Trophoblast cell (in vitro differentiated cells and primary cell): ENCODE data around the gene FAM20A.
"Not testable (repeated sequence)": the region's sequence is repeated elsewhere in the genome, so short reads cannot be mapped to it uniquely, and the experiment has no call there.

ENCODE experiments used
- DNase-seq, 2 donors: peaks; one replicate each; pipeline ENCODE4 v3.0.0-alpha.2; 2016
- H2AFZ ChIP-seq: 2 replicates; pipeline ENCODE4 v1.6.1; 2013; ENCODE audit warnings: low read length, moderate library complexity, mild to moderate bottlenecking; ENCODE audit not compliant: insufficient read depth, poor library complexity
- H2AK5ac ChIP-seq: 2 replicates; pipeline ENCODE4 v1.6.1; 2013; ENCODE audit warnings: mild to moderate bottlenecking, low read length
- H2BK120ac ChIP-seq: 2 replicates; pipeline ENCODE4 v1.6.1; 2013; ENCODE audit warnings: low read length, mild to moderate bottlenecking, moderate library complexity; ENCODE audit not compliant: insufficient read depth, poor library complexity
- H2BK12ac ChIP-seq: 2 replicates; pipeline ENCODE4 v1.6.1; 2013; ENCODE audit warnings: mild to moderate bottlenecking, low read length, moderate library complexity
- H2BK5ac ChIP-seq: 2 replicates; pipeline ENCODE4 v1.6.1; 2013; ENCODE audit warnings: low read length, low read depth, moderate library complexity, mild to moderate bottlenecking; ENCODE audit not compliant: poor library complexity
- H3K14ac ChIP-seq: 2 replicates; pipeline ENCODE4 v1.6.1; 2013; ENCODE audit warnings: mild to moderate bottlenecking, low read length
- H3K18ac ChIP-seq: 2 replicates; pipeline ENCODE4 v1.6.1; 2013; ENCODE audit warnings: mild to moderate bottlenecking, low read length
- H3K23ac ChIP-seq: 2 replicates; pipeline ENCODE4 v1.6.1; 2013; ENCODE audit warnings: low read length
- H3K27ac ChIP-seq: 2 replicates; pipeline ENCODE4 v1.5.1; 2013; ENCODE audit warnings: low read depth, mild to moderate bottlenecking, inconsistent platforms, low read length, moderate library complexity
- H3K27me3 ChIP-seq: 2 replicates; pipeline ENCODE4 v1.6.1; 2013; ENCODE audit warnings: inconsistent platforms, mild to moderate bottlenecking, low read length, moderate library complexity; ENCODE audit not compliant: insufficient read depth
- H3K36me3 ChIP-seq, 2 experiments: 1 replicate in 1 of 2; 2 replicates in 1 of 2; pipeline ENCODE4 v1.6.1; 2013; ENCODE audit warnings: low read length in 2 of 2, mild to moderate bottlenecking in 2 of 2, moderate library complexity in 1 of 2; ENCODE audit not compliant: insufficient read depth in 2 of 2, control insufficient read depth in 1 of 2
- H3K4ac ChIP-seq: 2 replicates; pipeline ENCODE4 v1.6.1; 2013; ENCODE audit warnings: low read depth, mild to moderate bottlenecking, low read length, moderate library complexity
- H3K4me1 ChIP-seq, 2 experiments: 1 replicate in 1 of 2; 2 replicates in 1 of 2; pipeline ENCODE4 v1.6.1; 2013; ENCODE audit warnings: low read length in 2 of 2, mild to moderate bottlenecking in 2 of 2, moderate library complexity in 1 of 2; ENCODE audit not compliant: insufficient read depth in 2 of 2, control insufficient read depth in 1 of 2
- H3K4me2 ChIP-seq: 2 replicates; pipeline ENCODE4 v1.6.1; 2013; ENCODE audit warnings: inconsistent platforms, mild to moderate bottlenecking, low read length, moderate library complexity
- H3K4me3 ChIP-seq: 2 replicates; pipeline ENCODE4 v1.5.1; 2013; ENCODE audit warnings: mild to moderate bottlenecking, low read depth, low read length, inconsistent platforms
- H3K79me1 ChIP-seq: one replicate; pipeline ENCODE4 v1.6.1; 2013; ENCODE audit warnings: low read length
- H3K79me2 ChIP-seq: 2 replicates; pipeline ENCODE4 v1.6.1; 2013; ENCODE audit warnings: low read length, mild to moderate bottlenecking; ENCODE audit not compliant: control insufficient read depth, insufficient read depth, poor library complexity
- H3K9ac ChIP-seq: 2 replicates; pipeline ENCODE4 v1.6.1; 2013; ENCODE audit warnings: mild to moderate bottlenecking, low read length
- H3K9me3 ChIP-seq: 2 replicates; pipeline ENCODE4 v1.6.1; 2013; ENCODE audit warnings: low read depth, mild to moderate bottlenecking, control low read depth, inconsistent platforms, low read length; ENCODE audit not compliant: insufficient read depth
- H4K12ac ChIP-seq: 2 replicates; pipeline ENCODE4 v1.6.1; 2013; ENCODE audit warnings: low read depth, mild to moderate bottlenecking, low read length, moderate library complexity
- H4K8ac ChIP-seq: 2 replicates; pipeline ENCODE4 v1.6.1; 2013; ENCODE audit warnings: low read depth, mild to moderate bottlenecking, low read length, moderate library complexity
- H4K91ac ChIP-seq: one replicate; pipeline ENCODE4 v1.6.1; 2013; ENCODE audit warnings: low read depth, mild to moderate bottlenecking, low read length, moderate library complexity
- WGBS: extraction: QIAGEN DNeasy Blood & Tissue Kit; methylation state at CpG from one replicate; pipeline ENCODE4 v1.1.7; 2013; ENCODE audit warnings: missing lambda C conversion rate; ENCODE audit not compliant: insufficient read length, insufficient coverage; ENCODE audit errors: extremely low coverage; 5-methylcytosine and 5-hydroxymethylcytosine counted together

Gene FAM20A

DNA sequence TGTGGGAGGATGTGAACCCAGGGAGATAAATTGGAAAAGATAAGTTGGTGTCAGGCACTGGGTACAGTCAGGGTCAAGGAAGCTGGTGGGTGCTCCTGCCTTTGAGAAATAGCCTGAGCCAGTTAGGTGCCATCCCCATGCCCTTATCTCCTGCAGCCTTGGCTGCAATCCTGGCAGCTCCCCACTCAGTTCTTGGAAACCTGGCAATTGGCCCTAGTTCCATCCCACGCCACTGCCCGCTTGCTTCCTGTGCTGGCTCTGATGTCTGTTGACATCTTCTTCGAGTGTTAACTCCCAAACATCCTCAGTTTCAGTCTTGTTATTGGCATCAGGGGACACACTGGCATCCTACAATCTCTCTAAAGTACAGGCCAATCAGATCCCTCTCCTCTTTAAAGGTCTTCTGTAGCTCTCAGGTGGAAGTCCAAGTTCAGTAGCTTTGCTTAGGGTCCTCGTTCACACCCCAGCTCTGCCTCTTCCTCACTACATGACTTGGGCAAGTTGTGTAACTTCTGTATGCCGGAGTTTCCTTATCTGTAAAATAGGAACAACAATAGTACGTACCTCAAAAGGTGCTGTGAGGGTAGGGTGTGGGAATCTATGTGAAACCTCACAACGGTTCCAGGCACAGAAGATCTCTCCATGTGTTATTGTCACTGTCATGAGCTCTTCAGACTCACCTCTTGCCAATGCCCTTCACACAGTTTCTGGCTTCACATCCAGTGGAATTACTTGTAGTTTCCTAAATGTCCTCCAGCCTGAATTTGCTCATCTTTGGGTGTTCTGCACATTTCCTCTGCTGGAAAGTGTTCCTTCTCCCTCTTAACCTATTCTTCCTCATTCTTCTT is 102.5 kb downstream of the FAM20A start:
- H4K91ac ChIP-seq = no peak overlapping the region
- H3K36me3 ChIP-seq = no peaks in the 10 kb centered on the region
- H4K12ac ChIP-seq = no peak overlapping the region
- no peak overlapping the region for H3K27ac ChIP-seq
- H3K4me3 ChIP-seq = no peak overlapping the region
- H2BK120ac ChIP-seq = no peak overlapping the region
- no peak overlapping the region for H3K23ac ChIP-seq
- H2BK12ac ChIP-seq = no peak overlapping the region
- H3K4ac ChIP-seq = no peak overlapping the region
- DNase-seq = no peak
- no peaks in the 10 kb centered on the region for H3K27me3 ChIP-seq
- no peaks in the 10 kb centered on the region for H3K4me1 ChIP-seq
- no peak overlapping the region for H2BK5ac ChIP-seq
- no peak overlapping the region for H2AFZ ChIP-seq
- H3K9ac ChIP-seq = no peak overlapping the region
- no CpG with 5 or more reads among the region's 7 CpGs for WGBS
- no peaks in the 10 kb centered on the region for H3K79me1 ChIP-seq
- no peak overlapping the region for H4K8ac ChIP-seq
- no peak overlapping the region for H3K4me2 ChIP-seq
- no peak overlapping the region for H3K18ac ChIP-seq
- no peak overlapping the region for H2AK5ac ChIP-seq
- peaks cover 2% of the 10 kb centered on the region for H3K9me3 ChIP-seq
- no peak overlapping the region for H3K14ac ChIP-seq
- H3K79me2 ChIP-seq = no peaks in the 10 kb centered on the region

DNA sequence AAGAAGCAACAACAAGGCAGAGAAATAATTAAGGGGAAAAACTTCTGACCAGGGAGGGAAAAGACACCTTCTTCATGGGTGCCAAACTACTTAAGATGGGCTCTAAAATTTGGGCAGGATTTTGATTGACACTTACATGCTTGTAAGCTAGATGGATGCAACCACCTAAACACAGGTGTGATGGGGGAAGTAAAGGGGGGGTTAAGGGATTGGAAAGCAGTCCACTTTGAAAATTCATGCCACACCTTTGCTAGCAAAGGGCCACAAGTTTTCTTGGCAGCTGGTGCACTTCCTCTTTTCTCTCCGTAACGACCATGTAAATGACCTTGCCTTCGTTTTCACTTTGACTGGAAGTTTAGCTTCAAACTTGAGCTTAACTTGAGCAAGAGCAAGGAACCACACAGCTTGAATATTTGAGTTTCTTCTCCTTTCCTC is 103.3 kb downstream of the FAM20A start:
- no CpG with 5 or more reads among the region's 3 CpGs for WGBS

DNA sequence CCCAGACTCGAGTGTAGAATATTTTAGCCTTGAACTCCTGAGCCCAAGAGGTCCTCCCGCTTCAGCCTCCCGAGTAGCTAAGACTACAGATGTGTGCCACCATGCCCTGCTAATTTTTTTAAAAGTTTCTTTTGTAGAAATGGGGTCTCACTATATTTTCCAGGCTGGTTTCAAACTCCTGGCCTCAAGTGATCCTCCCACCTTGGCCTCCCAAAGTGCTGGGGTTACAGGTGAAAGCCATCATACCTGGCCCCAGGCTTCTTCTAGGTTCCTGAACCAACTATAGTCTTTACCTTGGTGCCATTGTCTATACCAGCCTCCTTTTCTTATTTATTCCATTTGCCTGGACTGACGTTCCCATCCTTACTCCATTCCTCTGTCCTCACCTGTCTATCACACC is 106.1 kb downstream of the FAM20A start:
- Histone ChIP-seq H3K9ac (no peak overlapping the region), H2AFZ (no peak overlapping the region), H3K4me2 (no peak overlapping the region), H2BK120ac (no peak overlapping the region), H3K4me1 (no peaks in the 10 kb centered on the region), H3K4me3 (no peak overlapping the region), H2BK5ac (no peak overlapping the region), H4K12ac (no peak overlapping the region), H3K14ac (no peak overlapping the region), H3K27me3 (no peaks in the 10 kb centered on the region), H4K8ac (no peak overlapping the region), H3K9me3 (peaks cover 2% of the 10 kb centered on the region), H3K79me1 (no peaks in the 10 kb centered on the region), H3K4ac (no peak overlapping the region), H3K79me2 (no peaks in the 10 kb centered on the region), H3K36me3 (no peaks in the 10 kb centered on the region), H3K23ac (no peak overlapping the region), H4K91ac (no peak overlapping the region), H2BK12ac (no peak overlapping the region), H2AK5ac (no peak overlapping the region), H3K18ac (no peak overlapping the region), H3K27ac (no peak overlapping the region)
- no peak for DNase-seq
- no CpG with 5 or more reads among the region's 4 CpGs for WGBS

More for the DNA sequence above, 103.3 kb downstream of the FAM20A start:
- Histone ChIP-seq H2AFZ (no peak overlapping the region), H3K4me3 (no peak overlapping the region), H2AK5ac (no peak overlapping the region), H3K79me2 (no peaks in the 10 kb centered on the region), H4K8ac (no peak overlapping the region), H2BK12ac (no peak overlapping the region), H4K12ac (no peak overlapping the region), H3K27me3 (no peaks in the 10 kb centered on the region), H3K23ac (no peak overlapping the region), H3K4ac (no peak overlapping the region), H3K27ac (no peak overlapping the region), H3K79me1 (no peaks in the 10 kb centered on the region), H3K14ac (no peak overlapping the region), H3K18ac (no peak overlapping the region), H3K36me3 (no peaks in the 10 kb centered on the region), H2BK5ac (no peak overlapping the region), H3K9me3 (peaks cover 2% of the 10 kb centered on the region), H2BK120ac (no peak overlapping the region), H3K4me2 (no peak overlapping the region), H3K4me1 (no peaks in the 10 kb centered on the region), H3K9ac (no peak overlapping the region), H4K91ac (no peak overlapping the region)
- peak in 1 of 2 donors; percentile 21 for DNase-seq

DNA sequence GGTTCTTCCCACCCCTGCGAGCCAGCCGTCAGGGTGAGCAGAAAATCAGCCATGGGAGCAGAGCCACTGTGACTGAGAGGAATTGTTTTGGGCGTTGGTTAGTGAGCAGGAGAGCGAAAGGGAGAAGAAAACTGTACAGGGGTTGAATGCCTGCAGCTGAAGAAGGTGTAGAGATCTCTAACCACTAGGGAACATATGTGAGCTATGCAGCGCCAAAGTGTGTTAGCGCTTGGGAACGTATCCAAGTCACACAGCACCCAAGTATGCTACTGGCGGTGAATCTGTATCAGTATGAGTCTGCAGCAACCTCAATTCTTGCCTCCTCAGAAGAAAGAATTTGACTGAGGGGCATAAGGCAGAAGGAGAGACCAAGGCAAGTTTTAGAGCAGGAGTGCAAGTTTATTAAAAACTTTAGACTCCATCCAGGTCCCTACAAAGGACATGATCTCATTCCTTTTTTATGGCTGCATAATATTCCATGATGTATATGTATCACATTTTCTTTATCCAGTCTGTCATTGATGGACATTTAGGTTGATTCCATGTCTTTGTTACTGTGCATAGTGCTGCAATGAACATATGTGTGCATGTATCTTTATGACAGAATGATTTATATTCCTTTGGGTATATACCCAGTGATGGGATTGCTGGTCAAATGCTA is 108.6 kb downstream of the FAM20A start:
- not testable (repeated sequence) for H2BK5ac ChIP-seq, H3K9me3 ChIP-seq, H4K12ac ChIP-seq, H3K27me3 ChIP-seq, H3K4me1 ChIP-seq, H2AK5ac ChIP-seq, H3K79me2 ChIP-seq, H3K9ac ChIP-seq, H4K8ac ChIP-seq, H3K14ac ChIP-seq, H3K4me2 ChIP-seq, H3K36me3 ChIP-seq, H4K91ac ChIP-seq, H2BK120ac ChIP-seq, H3K18ac ChIP-seq, H3K27ac ChIP-seq, H2AFZ ChIP-seq, H3K4me3 ChIP-seq, H3K79me1 ChIP-seq, H3K4ac ChIP-seq, H2BK12ac ChIP-seq, DNase-seq
- peak overlapping the region; percentile 30 for H3K23ac ChIP-seq
- WGBS = no CpG with 5 or more reads among the region's 8 CpGs
